ENCODE data around the gene C2orf92.

DNA sequence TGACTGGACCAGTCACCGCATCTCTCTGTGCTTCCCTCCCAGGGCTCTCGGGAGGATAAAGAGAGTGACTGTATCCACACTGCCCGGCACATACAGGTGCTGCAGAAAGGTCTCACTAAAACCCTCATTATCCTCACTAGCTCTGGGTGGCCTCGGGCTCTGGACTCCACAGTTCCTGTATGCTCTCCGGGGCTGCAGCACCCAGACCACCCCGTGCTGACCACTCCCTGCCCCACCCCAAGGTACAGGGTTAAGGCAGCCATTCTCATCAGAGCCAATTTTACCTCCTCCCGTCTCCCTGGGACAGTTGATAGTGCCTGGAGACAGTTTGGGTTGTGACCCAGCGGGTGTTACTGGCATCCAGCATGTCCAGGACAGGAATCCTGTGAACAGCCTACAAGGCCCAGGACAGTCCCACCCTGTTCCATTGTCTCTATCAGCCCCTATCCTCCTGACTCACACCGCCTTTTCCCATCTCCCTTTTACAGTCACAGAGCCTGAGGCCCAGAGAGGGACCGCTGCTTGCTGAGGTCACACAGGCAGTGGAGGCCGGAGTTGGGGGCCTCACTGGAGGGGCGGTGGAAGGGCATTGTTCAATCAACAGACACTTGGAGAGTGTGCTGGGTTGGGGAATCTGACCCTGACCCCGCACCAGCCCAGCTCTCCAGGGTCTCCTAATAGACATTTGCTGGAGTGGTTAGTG lies 45.6 kb downstream of the C2orf92 start:
- TF ChIP-seq EZH2phosphoT487 (IDR thresholded peaks at IDR 0.05; ENCODE audit: insufficient read depth, low read depth) (no peak), EZH2 (IDR thresholded peaks at IDR 0.05; ENCODE audit: insufficient read depth, poor library complexity, severe bottlenecking) (no peak)

Measured in GM23248 (cell line).